Activated CD4-positive, alpha-beta T cell treated with anti-CD3 and anti-CD28 coated beads, Interleukin-2, Interleukin-6, amounts not matched to agents 100 ng/mL and 50 ng/mL, durations not matched to agents 16 hours and 8 hours (primary cell): ENCODE results near the gene USPL1.
"Not testable (repeated sequence)": the region's sequence is repeated elsewhere in the genome, so short reads cannot be mapped to it uniquely, and the experiment has no call there.

ENCODE experiments used
- DNase-seq: peaks from one replicate; pipeline ENCODE4 v3.0.0-alpha.2; 2020

The USPL1 gene

DNA sequence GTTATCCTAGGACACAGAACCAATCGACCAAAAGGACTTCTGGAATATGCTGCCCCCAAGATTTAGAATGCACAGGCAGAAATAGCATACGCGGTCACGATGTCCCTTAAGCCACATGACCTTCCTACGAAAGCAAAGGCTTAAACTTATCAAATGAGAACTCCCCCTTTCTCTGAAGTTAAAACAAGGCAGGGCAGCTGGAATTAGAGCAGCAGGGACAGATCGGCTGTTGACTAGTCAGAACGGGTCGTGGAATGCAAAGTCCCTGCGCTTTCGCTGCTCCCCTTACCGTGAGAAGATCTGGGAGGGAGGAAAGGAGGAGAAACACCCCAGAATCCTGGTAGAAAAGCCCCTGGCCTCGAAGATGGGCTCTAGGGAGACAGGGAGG is 799 bp upstream of the USPL1 start:
- DNase-seq, result peak; percentile 68

DNA sequence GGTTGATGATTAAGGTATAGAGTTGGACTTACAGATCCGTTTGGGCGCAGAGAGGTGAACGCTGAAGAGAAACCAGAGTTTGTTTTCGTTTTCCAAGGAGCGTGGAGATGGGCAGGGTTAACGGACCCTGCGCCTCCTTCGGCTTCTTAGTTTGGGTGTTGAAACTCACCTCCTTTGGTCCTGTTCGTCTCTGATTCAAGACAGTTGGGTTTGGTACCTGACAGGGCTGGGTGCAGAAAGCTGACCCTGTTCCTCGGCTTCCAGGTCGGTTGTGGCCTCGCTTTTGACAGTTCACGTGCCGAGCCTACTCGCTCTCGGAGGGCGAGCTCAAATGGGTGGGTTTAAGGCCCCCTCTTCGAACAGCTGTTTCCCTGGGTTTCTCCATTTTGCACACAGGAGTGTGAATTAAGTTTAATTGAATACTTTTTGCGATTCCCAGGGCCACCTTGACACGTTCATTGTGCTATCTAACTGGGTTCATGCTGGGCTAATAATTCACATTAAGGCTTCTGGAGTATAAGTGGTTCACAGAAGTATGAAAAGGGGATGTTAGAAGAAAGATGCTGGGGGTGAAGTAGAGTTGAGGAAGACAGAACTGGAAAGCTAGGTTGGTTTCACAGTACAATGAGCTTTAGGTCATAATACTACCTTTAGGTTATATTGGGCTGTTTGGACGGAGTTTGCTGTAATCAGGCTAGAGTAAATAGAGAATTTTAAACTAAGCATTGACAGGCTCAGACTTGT is 638 bp downstream of the USPL1 start:
- peak; percentile 23 for DNase-seq

DNA sequence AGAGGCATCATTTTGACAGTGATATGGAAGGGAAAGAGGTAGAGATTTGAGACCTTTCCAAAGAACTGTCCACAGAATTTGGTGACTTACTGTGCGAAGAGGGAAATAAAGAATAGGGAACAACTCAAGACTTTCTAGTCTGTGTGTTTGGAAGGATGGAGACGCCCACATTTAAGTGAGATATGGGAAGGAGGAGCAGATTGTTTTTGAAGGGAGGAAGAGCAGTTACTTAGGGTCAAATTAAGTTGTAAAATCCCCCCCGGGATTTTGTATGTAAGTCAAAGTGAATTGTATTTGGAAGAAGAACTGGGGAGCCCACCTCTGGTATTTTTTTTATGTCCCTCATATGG is 1.2 kb downstream of the USPL1 start:
- no peak for DNase-seq

- no peak for DNase-seq
Observed at GRCh38 chr13:30619731-30620130, 2.0 kb downstream of the USPL1 start.

- DNase-seq, result no peak
Observed at GRCh38 chr13:30620941-30621340, 3.2 kb downstream of the USPL1 start.

GRCh38 chr13:30622551-30622950 is 4.8 kb downstream of the USPL1 start:
- DNase-seq, result no peak

GRCh38 chr13:30623392-30623791 is 5.7 kb downstream of the USPL1 start:
- no peak for DNase-seq

DNA sequence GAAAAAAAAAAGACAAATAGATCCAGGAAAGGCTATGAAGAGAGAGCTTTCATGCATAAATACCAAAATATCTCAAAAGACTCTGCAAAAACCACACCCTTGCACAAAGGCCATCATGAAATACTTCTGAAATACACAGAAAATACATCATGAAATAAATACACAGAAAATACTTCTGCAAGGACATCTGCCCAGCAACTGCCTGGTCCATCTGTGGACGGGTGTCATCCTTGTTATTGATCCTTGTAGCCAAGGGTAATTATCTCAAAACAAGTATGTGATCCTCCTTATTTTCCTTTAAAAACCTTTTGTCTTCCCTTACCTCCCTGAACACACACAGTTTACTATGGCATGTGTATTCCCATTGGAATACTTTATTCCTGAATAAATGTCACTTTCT is 6.9 kb downstream of the USPL1 start:
- no peak for DNase-seq

DNA sequence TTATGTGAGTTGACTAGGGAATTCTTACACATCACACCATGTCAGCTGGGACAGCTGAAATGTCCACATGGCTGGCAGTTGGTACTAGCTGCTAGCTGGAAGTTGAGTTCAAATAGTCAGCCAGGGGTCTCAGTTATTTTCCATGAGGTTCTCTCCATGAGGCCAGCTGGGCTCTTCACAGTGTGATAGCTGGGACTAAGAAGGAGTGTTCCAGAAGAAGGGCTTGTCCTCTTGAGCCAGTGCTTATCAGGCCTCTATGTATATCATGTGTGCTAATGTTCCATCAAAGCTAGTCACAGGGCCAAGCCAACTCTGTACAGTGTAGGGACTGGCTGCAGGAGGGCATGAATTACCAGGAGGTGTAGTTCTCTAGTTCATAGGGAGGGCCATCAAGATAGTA is 11.8 kb downstream of the USPL1 start:
- DNase-seq, result no peak

- no peak for DNase-seq
Observed at GRCh38 chr13:30633861-30634260, 16.1 kb downstream of the USPL1 start.

- DNase-seq, result no peak
Observed at GRCh38 chr13:30634838-30635237, 17.1 kb downstream of the USPL1 start.

- DNase-seq, result no peak
Observed at GRCh38 chr13:30638301-30638700, 20.6 kb downstream of the USPL1 start.

GRCh38 chr13:30639671-30640070 is 22.0 kb downstream of the USPL1 start:
- DNase-seq, result no peak

GRCh38 chr13:30641173-30641572 is 23.5 kb downstream of the USPL1 start:
- DNase-seq, result not testable (repeated sequence)

DNA sequence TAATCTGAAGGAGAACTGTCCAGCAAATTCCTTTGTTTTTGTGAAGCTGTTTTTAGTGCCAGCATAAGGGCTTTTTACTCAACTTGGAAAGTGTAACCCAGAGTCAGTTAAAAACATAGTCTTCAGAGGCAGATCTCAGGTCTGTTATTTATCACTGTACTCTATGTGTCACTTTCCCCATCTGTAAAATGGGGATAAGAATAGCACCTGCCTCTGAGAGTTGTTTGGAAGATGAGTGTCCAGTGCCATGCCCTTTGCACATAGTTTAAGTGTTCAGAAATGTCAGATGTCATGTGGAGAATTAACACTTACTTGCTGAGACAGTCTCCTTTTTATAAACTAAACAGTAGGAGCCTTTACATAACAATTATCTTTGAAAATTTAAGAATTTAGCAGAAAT is 27.9 kb downstream of the USPL1 start:
- DNase-seq, result no peak

- DNase-seq, result no peak
Observed at GRCh38 chr13:30647420-30647819, 29.7 kb downstream of the USPL1 start.

DNA sequence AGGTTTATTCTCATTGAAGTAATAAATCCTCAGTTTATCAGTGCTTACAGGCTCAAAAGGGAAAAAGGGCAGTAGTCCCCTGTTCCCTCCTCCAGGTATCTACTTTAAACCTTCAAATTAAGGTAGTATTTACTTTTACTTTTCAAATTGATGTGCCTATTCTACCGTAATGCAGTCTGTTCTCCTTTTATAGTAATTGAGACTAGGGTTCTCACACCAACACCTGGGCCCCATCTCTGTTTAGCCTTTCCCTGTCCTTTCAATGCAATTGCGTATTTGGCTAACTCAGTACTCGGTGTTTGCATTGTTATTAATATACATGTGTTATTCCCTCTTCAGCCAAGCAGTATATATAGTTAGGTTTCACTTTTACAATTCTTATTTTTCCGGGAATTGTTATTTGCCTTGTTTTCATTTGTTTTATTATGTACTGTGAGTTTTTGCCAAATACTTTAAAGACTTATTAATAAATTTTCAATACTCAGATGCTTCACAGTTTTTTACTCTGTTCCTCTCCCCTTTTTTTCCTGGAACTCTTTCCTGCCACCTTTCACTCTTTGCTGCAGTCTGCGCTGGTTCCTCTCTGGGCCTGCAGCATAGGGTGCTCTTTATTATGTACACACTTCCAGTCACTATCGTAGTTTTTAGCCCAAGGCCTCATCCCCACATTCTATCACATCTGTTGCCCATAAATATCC is 30.3 kb downstream of the USPL1 start:
- no peak for DNase-seq

DNA sequence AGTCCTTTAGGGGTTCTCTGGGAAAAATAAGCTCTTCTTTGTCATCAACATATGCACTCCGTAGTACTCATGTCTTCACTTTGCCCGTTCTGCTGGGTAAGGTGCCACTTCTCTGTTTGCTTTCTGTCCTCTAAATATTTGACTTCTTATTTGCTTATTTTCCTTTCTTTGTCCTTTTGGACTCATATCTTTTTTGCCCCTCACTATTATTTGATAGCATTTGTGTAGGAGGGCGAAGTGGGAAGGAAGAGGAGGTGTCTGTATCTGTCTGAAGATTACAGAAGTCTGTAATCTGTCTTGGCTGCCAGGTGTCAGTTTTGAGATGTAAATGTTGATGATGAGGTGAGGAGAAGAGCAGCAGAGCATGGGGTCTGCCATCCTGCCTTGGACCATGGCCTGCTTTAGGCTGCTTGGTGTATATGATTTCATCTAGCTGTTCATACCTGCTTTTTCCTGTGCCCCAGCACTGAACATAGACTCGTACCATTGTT is 30.8 kb downstream of the USPL1 start:
- DNase-seq, result no peak

DNA sequence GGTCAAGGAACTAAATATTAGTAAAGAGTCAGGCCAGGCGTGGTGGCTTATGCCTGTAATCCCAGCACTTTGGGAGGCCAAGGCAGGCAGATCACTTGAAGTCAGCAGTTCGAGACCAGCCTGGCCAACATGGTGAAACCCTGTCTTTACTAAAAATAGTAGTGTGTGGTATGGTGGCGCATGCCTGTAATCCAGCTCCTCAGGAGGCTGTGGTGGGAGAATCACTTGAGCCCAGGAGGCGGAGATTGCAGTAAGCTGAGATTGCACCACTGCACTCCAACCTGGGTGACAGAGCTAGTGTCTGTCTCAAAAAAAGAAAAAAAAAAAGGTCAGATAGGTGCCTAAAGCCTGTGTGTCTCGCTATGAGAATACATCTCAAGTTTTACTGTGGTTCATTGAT is 33.9 kb downstream of the USPL1 start:
- not testable (repeated sequence) for DNase-seq

- no peak for DNase-seq
Observed at GRCh38 chr13:30652746-30653386, 35.1 kb downstream of the USPL1 start.

GRCh38 chr13:30654430-30654829 is 36.7 kb downstream of the USPL1 start:
- DNase-seq, result peak; percentile 77

GRCh38 chr13:30656178-30656577 is 38.5 kb downstream of the USPL1 start:
- DNase-seq, result no peak

- DNase-seq, result no peak
Observed at GRCh38 chr13:30659980-30660379, 42.3 kb downstream of the USPL1 start.

GRCh38 chr13:30660796-30661195 is 43.1 kb downstream of the USPL1 start:
- no peak for DNase-seq
